OCI-LY1 (cell line): ENCODE data around the gene E2F1.

ENCODE experiments used
- H2AFZ ChIP-seq: fragments of 200-600 bp; sonication (generic), shearing (Covaris generic); 2 replicates; pipeline ENCODE4 v1.6.0; 2014; ENCODE audit warnings: antibody characterized with exemption, mild to moderate bottlenecking, low read length
- H3F3A ChIP-seq: fragments of 200-600 bp; sonication (generic), shearing (Covaris generic); 2 replicates; pipeline ENCODE4 v1.6.0; 2014; ENCODE audit warnings: mild to moderate bottlenecking, antibody characterized with exemption, low read length, moderate library complexity; ENCODE audit not compliant: insufficient read depth
- H3K27ac ChIP-seq: fragments of 200-600 bp; sonication (generic); 2 replicates; pipeline ENCODE4 v1.5.1; 2014; ENCODE audit warnings: low read length, mixed run types, mild to moderate bottlenecking, low read depth; ENCODE audit not compliant: poor library complexity, severe bottlenecking
- H3K27me3 ChIP-seq: fragments of 200-600 bp; sonication (generic); 2 replicates; pipeline ENCODE4 v1.6.0; 2014; ENCODE audit warnings: antibody characterized with exemption, mild to moderate bottlenecking, low read length, moderate library complexity; ENCODE audit not compliant: insufficient read depth
- H3K36me3 ChIP-seq: fragments of 200-600 bp; sonication (generic); 2 replicates; pipeline ENCODE4 v1.6.1; 2014; ENCODE audit warnings: mild to moderate bottlenecking, antibody characterized with exemption, low read length, moderate library complexity, mixed read lengths; ENCODE audit not compliant: insufficient read depth
- H3K4me1 ChIP-seq: fragments of 200-600 bp; sonication (generic); 2 replicates; pipeline ENCODE4 v1.5.1; 2014; ENCODE audit warnings: mild to moderate bottlenecking, low read length, moderate library complexity; ENCODE audit not compliant: insufficient read depth, severe bottlenecking
- H3K4me2 ChIP-seq: fragments of 200-600 bp; sonication (generic), shearing (Covaris generic); 2 replicates; pipeline ENCODE4 v1.6.1; 2014; ENCODE audit warnings: low read length
- H3K4me3 ChIP-seq: fragments of 200-600 bp; sonication (generic); 2 replicates; pipeline ENCODE4 v1.5.1; 2014; ENCODE audit warnings: low read length, low read depth, mild to moderate bottlenecking, mixed read lengths; ENCODE audit not compliant: poor library complexity, severe bottlenecking
- H3K79me2 ChIP-seq: fragments of 200-600 bp; shearing (Covaris generic); 2 replicates; pipeline ENCODE4 v1.6.1; 2016; ENCODE audit warnings: mixed run types, low read length, mixed read lengths; ENCODE audit not compliant: insufficient read depth
- H3K9ac ChIP-seq: fragments of 200-600 bp; sonication (generic), shearing (Covaris generic); 2 replicates; pipeline ENCODE4 v1.6.1; 2014; ENCODE audit warnings: mild to moderate bottlenecking, low read length, mixed read lengths
- H3K9me2 ChIP-seq: fragments of 200-600 bp; sonication (generic), shearing (Covaris generic); 2 replicates; pipeline ENCODE4 v1.6.1; 2014; ENCODE audit warnings: low read depth, mild to moderate bottlenecking, low read length, mixed read lengths
- H3K9me3 ChIP-seq: fragments of 200-600 bp; shearing (Covaris generic); 2 replicates; pipeline ENCODE4 v1.6.1; 2014; ENCODE audit warnings: low read length, mixed read lengths
- H4K20me1 ChIP-seq: fragments of 200-600 bp; sonication (generic), shearing (Covaris generic); 2 replicates; pipeline ENCODE4 v1.6.0; 2016; ENCODE audit warnings: mild to moderate bottlenecking, low read length; ENCODE audit not compliant: insufficient read depth
- EZH2 ChIP-seq: fragments of 200-600 bp; sonication (generic), shearing (Covaris generic); IDR thresholded peaks from 2 replicates; pipeline ENCODE4 v1.8.0; 2017; ENCODE audit warnings: borderline replicate concordance, mixed run types, mild to moderate bottlenecking, antibody characterized with exemption, low read length, moderate library complexity, mixed read lengths
- TF ChIP-seq, protein P1 (sequence below): fragments of 200-600 bp; sonication (generic), shearing (Covaris generic); IDR thresholded peaks from 2 replicates; pipeline ENCODE4 v1.5.1; 2017; ENCODE audit warnings: mild to moderate bottlenecking, antibody characterized with exemption, low read length, moderate library complexity, mixed read lengths

E2F1 gene

DNA sequence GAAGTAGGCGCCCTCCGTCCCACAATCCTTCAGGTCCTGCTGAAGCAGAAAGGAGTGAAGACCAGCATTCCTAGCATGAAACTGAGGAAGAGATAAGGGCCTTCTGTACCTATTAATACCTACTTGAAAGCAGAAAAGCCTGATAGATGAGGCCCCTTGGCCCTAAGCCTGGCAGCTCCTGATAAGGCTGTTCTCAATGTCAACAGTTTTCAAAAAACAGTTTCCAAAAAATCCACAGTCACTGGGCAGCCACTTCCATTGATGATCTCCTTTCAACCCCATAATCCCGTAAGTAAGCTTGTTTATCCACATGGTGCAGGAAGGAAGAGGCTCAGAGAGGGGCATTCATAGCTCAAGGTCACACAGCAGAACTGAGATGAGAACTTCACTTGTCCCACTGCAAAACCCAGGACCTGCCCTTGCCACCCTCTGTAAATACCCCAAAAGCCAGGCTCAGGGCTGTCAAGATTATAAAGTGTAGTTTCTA lies 2.8 kb upstream of the E2F1 start:
- no peak overlapping the region for H3K4me3 ChIP-seq
- peak overlapping the region; percentile 81 for H3K27ac ChIP-seq
- H3K79me2 ChIP-seq: peaks cover 12% of the 10 kb centered on the region
- no peaks in the 10 kb centered on the region for H3F3A ChIP-seq
- H3K9me3 ChIP-seq: no peaks in the 10 kb centered on the region
- no peak for TF ChIP-seq EZH2
- TF ChIP-seq, protein P1, sequence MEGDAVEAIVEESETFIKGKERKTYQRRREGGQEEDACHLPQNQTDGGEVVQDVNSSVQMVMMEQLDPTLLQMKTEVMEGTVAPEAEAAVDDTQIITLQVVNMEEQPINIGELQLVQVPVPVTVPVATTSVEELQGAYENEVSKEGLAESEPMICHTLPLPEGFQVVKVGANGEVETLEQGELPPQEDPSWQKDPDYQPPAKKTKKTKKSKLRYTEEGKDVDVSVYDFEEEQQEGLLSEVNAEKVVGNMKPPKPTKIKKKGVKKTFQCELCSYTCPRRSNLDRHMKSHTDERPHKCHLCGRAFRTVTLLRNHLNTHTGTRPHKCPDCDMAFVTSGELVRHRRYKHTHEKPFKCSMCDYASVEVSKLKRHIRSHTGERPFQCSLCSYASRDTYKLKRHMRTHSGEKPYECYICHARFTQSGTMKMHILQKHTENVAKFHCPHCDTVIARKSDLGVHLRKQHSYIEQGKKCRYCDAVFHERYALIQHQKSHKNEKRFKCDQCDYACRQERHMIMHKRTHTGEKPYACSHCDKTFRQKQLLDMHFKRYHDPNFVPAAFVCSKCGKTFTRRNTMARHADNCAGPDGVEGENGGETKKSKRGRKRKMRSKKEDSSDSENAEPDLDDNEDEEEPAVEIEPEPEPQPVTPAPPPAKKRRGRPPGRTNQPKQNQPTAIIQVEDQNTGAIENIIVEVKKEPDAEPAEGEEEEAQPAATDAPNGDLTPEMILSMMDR: no peak
- no peaks in the 10 kb centered on the region for H4K20me1 ChIP-seq
- H3K27me3 ChIP-seq: no peaks in the 10 kb centered on the region
- H3K4me1 ChIP-seq: peaks cover 64% of the 10 kb centered on the region
- H3K9ac ChIP-seq: peak overlapping the region; percentile 11; the same call in 1 of the 2 replicates
- H3K36me3 ChIP-seq: 0 out of 2 replicates have a peak, but pooled peaks cover under 1% of the 10 kb centered on the region
- no peak overlapping the region for H2AFZ ChIP-seq
- H3K4me2 ChIP-seq: no peak overlapping the region
- H3K9me2 ChIP-seq: no peaks in the 10 kb centered on the region

DNA sequence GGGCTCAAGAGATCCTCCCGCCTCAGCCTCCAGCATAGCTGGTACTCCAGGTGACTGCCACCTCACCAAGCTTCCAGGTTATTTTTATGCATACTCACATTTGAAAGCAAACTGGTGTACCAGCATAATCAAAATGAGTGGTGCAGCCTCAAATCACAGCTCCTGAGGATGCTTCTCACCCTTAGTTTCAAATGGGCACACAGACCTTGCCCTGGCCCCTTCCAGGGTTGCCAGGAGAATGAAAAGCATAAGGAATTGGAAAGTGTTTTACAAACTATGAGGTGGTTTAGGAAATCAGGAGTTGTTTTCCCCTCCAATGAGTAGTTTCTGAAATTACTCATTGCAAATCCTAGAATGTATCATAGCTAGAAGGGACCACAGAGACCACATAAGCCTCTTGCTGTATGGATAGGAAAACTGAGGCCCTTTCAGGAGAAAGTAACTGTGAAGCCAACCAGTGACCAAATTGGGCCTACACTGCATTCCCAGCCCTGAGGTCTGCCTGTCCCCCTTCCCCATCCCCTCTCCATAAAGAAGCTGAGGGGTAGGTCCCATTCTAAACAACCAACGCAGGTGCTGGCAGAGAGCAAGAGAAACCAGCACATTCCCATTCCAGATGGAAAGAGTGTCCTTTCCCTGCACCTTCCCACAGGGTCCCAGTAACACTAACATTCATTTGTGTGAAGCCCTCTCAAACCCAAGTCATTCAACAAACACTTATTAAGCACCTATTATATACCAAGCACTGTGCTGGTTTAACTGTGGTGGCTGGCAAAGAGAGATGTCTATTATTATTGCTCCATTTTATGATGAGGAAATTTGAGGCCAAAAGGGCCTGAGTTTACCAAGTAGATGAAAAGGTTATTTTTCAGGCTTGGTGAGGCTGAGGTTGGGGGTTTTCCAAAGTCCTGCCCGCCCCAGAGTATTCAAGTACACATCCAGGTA lies 2.1 kb upstream of the E2F1 start:
- no peak overlapping the region for H3K4me2 ChIP-seq
- H3K4me3 ChIP-seq: no peak overlapping the region
- no peaks in the 10 kb centered on the region for H3K9me2 ChIP-seq
- H3K27me3 ChIP-seq: no peaks in the 10 kb centered on the region
- H3K9me3 ChIP-seq: no peaks in the 10 kb centered on the region
- no peak overlapping the region for H2AFZ ChIP-seq
- 0 out of 2 replicates have a peak, but pooled peaks cover 3% of the 10 kb centered on the region for H3K36me3 ChIP-seq
- H3K4me1 ChIP-seq: peaks cover 64% of the 10 kb centered on the region
- H3F3A ChIP-seq: no peaks in the 10 kb centered on the region
- no peak for TF ChIP-seq EZH2
- TF ChIP-seq, protein P1: no peak
- H3K27ac ChIP-seq: peak overlapping the region; percentile 81
- H3K9ac ChIP-seq: peak overlapping the region; percentile 13; the same call in 1 of the 2 replicates
- H3K79me2 ChIP-seq: peaks cover 17% of the 10 kb centered on the region
- H4K20me1 ChIP-seq: no peaks in the 10 kb centered on the region

DNA sequence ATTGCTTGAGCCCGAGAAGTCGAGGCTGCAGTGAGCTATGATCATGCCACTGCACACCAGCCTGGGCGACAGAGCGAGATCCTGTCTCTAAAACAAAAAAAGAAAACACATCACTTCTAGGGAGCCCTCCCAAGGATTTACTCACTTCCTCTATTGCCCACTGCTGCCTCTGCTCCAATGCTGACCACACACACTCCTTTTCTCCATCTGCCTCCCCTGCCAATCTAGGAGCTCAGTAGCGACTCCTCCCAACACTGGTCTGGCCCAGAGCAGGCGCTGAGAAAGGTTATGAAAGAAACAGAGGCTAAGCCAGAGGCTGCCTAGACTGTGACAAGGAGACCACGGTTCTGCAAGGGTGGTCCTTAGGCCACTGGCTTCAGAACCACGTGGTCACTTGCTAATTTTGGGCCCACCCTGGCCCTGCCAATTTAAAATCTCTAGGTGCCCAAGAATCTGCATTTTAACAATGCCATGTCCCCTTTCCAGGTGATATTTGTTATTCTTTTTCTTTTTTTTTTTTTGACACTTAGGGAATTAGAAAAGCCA lies 1.3 kb upstream of the E2F1 start:
- peaks cover 68% of the 10 kb centered on the region for H3K4me1 ChIP-seq
- no peaks in the 10 kb centered on the region for H3K9me2 ChIP-seq
- H3K4me3 ChIP-seq: no peak overlapping the region
- no peaks in the 10 kb centered on the region for H3K27me3 ChIP-seq
- no peaks in the 10 kb centered on the region for H3F3A ChIP-seq
- H3K36me3 ChIP-seq: 0 out of 2 replicates have a peak, but pooled peaks cover 6% of the 10 kb centered on the region
- H3K9ac ChIP-seq: peak overlapping the region; percentile 17; the same call in 1 of the 2 replicates
- H4K20me1 ChIP-seq: no peaks in the 10 kb centered on the region
- H3K9me3 ChIP-seq: no peaks in the 10 kb centered on the region
- no peak overlapping the region for H2AFZ ChIP-seq
- TF ChIP-seq EZH2: no peak
- TF ChIP-seq, protein P1: no peak
- H3K27ac ChIP-seq: peak overlapping the region; percentile 81
- peaks cover 25% of the 10 kb centered on the region for H3K79me2 ChIP-seq
- no peak overlapping the region; the same call in 1 of the 2 replicates for H3K4me2 ChIP-seq
